Measurements from ENCODE around the gene SLC44A3.

SLC44A3 gene

DNA sequence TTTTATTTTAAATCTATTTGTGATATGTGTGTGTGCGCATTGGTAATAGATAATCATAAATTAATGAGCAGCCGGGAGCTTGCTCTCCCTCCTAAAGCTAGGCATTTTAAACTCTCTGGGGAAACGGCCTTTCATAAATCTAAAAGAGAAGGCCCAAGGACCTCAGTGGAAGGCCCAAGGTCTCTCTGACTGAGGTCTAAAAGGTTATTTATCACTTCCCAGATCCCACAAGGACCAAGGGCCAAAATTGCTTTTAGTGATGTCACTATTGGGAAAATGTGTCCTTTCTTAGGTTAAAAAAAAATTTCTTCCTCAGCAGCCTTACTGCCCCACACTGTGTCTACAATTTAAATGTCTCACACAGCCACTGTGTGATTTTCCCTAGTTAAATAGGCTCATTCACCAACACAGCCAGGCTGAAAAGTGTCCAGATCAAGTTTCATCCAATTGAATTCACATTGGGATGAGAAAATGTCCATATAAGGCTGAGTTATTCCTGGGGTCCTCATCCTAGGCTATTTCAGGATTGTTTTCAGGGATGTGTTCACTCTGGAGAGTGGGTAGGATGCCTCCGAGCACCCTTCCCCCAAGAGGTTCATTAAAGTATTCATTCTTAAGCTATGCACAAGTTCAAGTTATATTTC is 46.1 kb downstream of the SLC44A3 start:
- no peak for TF ChIP-seq CTCF (IDR thresholded peaks at IDR 0.05; ENCODE audit: borderline replicate concordance, control extremely low read depth, extremely low read depth, insufficient read depth, missing control alignments)
- no peak for DNase-seq (ENCODE audit: low spot score)
- in situ Hi-C loops (cut with MboI; ENCODE audit: low sequenced_read_pairs, unreplicated experiment): loop anchor here (25.0 kb wide), 1 partner anchor 371 kb away; the partner anchor contains the start of gene RWDD3

GRCh38 chr1:94871031-94871430 is 50.9 kb downstream of the SLC44A3 start:
- in situ Hi-C loops (cut with MboI; ENCODE audit: low sequenced_read_pairs, unreplicated experiment): loop anchor here (25.0 kb wide), 1 partner anchor 366 kb away; the partner anchor contains the start of gene RWDD3
- TF ChIP-seq CTCF (IDR thresholded peaks at IDR 0.05; ENCODE audit: borderline replicate concordance, control extremely low read depth, extremely low read depth, insufficient read depth, missing control alignments): no peak
- DNase-seq (ENCODE audit: low spot score): no peak

DNA sequence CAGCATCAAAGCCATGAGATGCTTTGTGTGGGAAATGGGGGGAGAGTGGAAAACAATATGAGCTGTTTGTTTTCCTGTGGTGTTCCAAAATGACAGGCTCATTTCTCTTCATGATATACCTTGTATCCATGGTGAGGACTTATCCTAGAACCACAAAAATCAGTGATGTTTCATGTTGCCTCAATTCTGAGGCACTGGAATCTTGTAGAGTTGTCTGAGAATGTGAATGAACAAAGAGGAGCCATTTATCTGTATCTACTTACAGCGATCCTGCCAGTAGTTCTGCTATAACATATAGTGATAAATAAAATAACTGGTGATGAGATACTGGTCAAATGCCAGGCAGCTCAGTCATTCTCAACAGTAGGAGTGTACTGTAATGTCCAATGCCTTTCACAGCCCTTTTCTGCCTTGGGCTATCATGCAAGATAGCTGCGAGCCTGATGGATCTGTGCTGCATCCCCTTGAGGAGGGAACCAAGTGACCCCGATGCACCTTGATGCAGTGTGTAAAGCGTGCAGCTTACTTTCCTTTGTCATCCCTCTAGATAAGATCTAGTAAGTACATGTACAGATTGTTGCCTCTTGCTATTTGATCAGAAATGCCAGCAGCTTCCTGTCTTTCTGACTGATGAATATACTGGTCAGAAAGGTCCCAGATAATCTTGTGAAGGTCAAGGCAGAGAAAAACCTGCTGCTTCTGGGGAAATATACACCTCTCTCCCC is 52.8 kb downstream of the SLC44A3 start:
- no peak for DNase-seq (ENCODE audit: low spot score)
- TF ChIP-seq CTCF (IDR thresholded peaks at IDR 0.05; ENCODE audit: borderline replicate concordance, control extremely low read depth, extremely low read depth, insufficient read depth, missing control alignments): no peak
- in situ Hi-C loops (cut with MboI; ENCODE audit: low sequenced_read_pairs, unreplicated experiment): loop anchor here (25.0 kb wide), 1 partner anchor 364 kb away; the partner anchor contains the start of gene RWDD3

- no peak for TF ChIP-seq CTCF (IDR thresholded peaks at IDR 0.05; ENCODE audit: borderline replicate concordance, control extremely low read depth, extremely low read depth, insufficient read depth, missing control alignments)
- in situ Hi-C loops (cut with MboI; ENCODE audit: low sequenced_read_pairs, unreplicated experiment): loop anchor here (25.0 kb wide), 1 partner anchor 364 kb away; the partner anchor contains the start of gene RWDD3
- DNase-seq (ENCODE audit: low spot score): no peak
Measured at GRCh38 chr1:94873520-94874351, 53.6 kb downstream of the SLC44A3 start.

DNA sequence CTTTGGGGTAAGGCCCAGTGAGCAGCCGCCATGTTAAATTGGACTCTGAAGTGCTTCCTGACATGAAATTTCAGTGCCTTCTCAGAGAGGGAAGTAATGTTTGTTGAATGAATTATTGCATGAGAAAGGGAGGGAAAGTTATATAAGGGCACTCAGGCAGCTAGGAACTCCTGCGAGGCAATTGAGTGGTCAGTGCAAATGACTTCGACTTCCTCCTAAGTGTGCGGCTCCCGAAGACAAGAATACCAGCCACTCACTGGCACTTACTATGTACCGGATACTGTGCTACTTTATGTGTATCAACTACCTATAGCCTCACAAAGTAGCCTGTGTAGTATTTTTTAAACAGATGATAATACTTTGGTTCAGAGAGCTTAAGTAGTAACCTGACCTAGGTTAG is 54.3 kb downstream of the SLC44A3 start:
- in situ Hi-C loops (cut with MboI; ENCODE audit: low sequenced_read_pairs, unreplicated experiment): loop anchor here (25.0 kb wide), 1 partner anchor 363 kb away; the partner anchor contains the start of gene RWDD3
- no peak for TF ChIP-seq CTCF (IDR thresholded peaks at IDR 0.05; ENCODE audit: borderline replicate concordance, control extremely low read depth, extremely low read depth, insufficient read depth, missing control alignments)
- DNase-seq (ENCODE audit: low spot score): no peak

DNA sequence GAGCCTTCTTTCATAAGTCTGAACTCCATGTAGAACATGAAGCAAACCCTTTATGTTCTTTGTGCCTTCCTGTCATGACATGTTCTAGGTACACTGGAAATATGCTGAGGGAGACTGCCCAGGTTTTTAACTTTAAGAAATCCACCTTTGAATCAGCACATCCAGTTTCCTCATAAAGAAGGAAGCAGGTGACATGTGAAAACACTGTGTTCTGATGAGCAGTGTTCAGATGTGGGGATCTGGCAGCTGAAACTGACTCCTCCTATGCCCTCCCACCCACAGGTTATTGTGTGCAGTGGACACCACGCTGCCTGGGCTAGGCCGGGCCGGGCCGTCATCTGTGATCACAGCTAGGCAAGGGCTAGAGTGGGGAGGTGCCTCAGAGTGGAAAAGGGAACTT is 55.6 kb downstream of the SLC44A3 start:
- in situ Hi-C loops (cut with MboI; ENCODE audit: low sequenced_read_pairs, unreplicated experiment): no loop called here
- no peak for TF ChIP-seq CTCF (IDR thresholded peaks at IDR 0.05; ENCODE audit: borderline replicate concordance, control extremely low read depth, extremely low read depth, insufficient read depth, missing control alignments)
- no peak for DNase-seq (ENCODE audit: low spot score)

All from GM13976 (cell line).